ENCODE results near the gene SLC6A2. TPM values are rescaled to one million over a fixed set of nuclear protein-coding genes. Genes with fewer than 3 reads are reported as not detected.

The SLC6A2 gene
- total RNA-seq, 1 donor from 2014 or later, result not detected

- intact Hi-C loops (cut with micrococcal nuclease), result no loop called here
- peaks cover 5% of the 10 kb centered on the region for H3K27me3 Mint-ChIP-seq (ENCODE audit: low read depth)
These were observed 57.3 kb downstream of the SLC6A2 start for GRCh38 chr16:55713103-55713502.

GRCh38 chr16:55717326-55717725 is 61.5 kb downstream of the SLC6A2 start:
- peaks cover 5% of the 10 kb centered on the region for H3K27me3 Mint-ChIP-seq (ENCODE audit: low read depth)
- no peaks in the 10 kb centered on the region for H3K9me3 Mint-ChIP-seq
- no peak overlapping the region for H3K4me3 Mint-ChIP-seq (ENCODE audit: low read depth)
- no peaks in the 10 kb centered on the region for H3K4me1 Mint-ChIP-seq (ENCODE audit: low read depth)
- H3K27ac Mint-ChIP-seq, result no peak overlapping the region
- H3K36me3 Mint-ChIP-seq (ENCODE audit: low read depth), result no peaks in the 10 kb centered on the region
- intact Hi-C loops (cut with micrococcal nuclease), result no loop called here
- no peak for DNase-seq (ENCODE audit: low spot score)

More at GRCh38 chr16:55713103-55713502, 57.3 kb downstream of the SLC6A2 start:
- H3K27ac Mint-ChIP-seq, result no peak overlapping the region
- H3K4me1 Mint-ChIP-seq (ENCODE audit: low read depth), result no peaks in the 10 kb centered on the region
- H3K4me3 Mint-ChIP-seq (ENCODE audit: low read depth), result no peak overlapping the region
- H3K36me3 Mint-ChIP-seq (ENCODE audit: low read depth), result no peaks in the 10 kb centered on the region
- H3K9me3 Mint-ChIP-seq, result no peaks in the 10 kb centered on the region
- no peak for DNase-seq (ENCODE audit: low spot score)

GRCh38 chr16:55725055-55725777 is 69.4 kb downstream of the SLC6A2 start:
- Mint-ChIP-seq H3K9me3 (no peaks in the 10 kb centered on the region), H3K27ac (no peak overlapping the region), H3K36me3 (ENCODE audit: low read depth) (no peaks in the 10 kb centered on the region), H3K27me3 (ENCODE audit: low read depth) (peaks cover 11% of the 10 kb centered on the region), H3K4me3 (ENCODE audit: low read depth) (no peak overlapping the region), H3K4me1 (ENCODE audit: low read depth) (no peaks in the 10 kb centered on the region)
- intact Hi-C loops (cut with micrococcal nuclease), result no loop called here
- no peak for DNase-seq (ENCODE audit: low spot score)

GRCh38 chr16:55728797-55729196 is 73.0 kb downstream of the SLC6A2 start:
- Mint-ChIP-seq H3K4me3 (ENCODE audit: low read depth) (no peak overlapping the region), H3K9me3 (no peaks in the 10 kb centered on the region), H3K36me3 (ENCODE audit: low read depth) (no peaks in the 10 kb centered on the region), H3K4me1 (ENCODE audit: low read depth) (no peaks in the 10 kb centered on the region), H3K27me3 (ENCODE audit: low read depth) (peaks cover 1% of the 10 kb centered on the region), H3K27ac (no peak overlapping the region)
- intact Hi-C loops (cut with micrococcal nuclease), result no loop called here
- DNase-seq (ENCODE audit: low spot score), result no peak

GRCh38 chr16:55730115-55730514 is 74.3 kb downstream of the SLC6A2 start:
- no peak for DNase-seq (ENCODE audit: low spot score)
- H3K27ac Mint-ChIP-seq, result no peak overlapping the region
- intact Hi-C loops (cut with micrococcal nuclease), result no loop called here
- no peak overlapping the region for H3K4me3 Mint-ChIP-seq (ENCODE audit: low read depth)
- H3K9me3 Mint-ChIP-seq, result no peaks in the 10 kb centered on the region
- peaks cover 1% of the 10 kb centered on the region for H3K27me3 Mint-ChIP-seq (ENCODE audit: low read depth)
- H3K36me3 Mint-ChIP-seq (ENCODE audit: low read depth), result no peaks in the 10 kb centered on the region
- no peaks in the 10 kb centered on the region for H3K4me1 Mint-ChIP-seq (ENCODE audit: low read depth)

- H3K36me3 Mint-ChIP-seq (ENCODE audit: low read depth), result no peaks in the 10 kb centered on the region
- H3K4me3 Mint-ChIP-seq (ENCODE audit: low read depth), result no peak overlapping the region
- no peak for DNase-seq (ENCODE audit: low spot score)
- H3K9me3 Mint-ChIP-seq, result no peaks in the 10 kb centered on the region
- no peaks in the 10 kb centered on the region for H3K4me1 Mint-ChIP-seq (ENCODE audit: low read depth)
- peaks cover 1% of the 10 kb centered on the region for H3K27me3 Mint-ChIP-seq (ENCODE audit: low read depth)
- intact Hi-C loops (cut with micrococcal nuclease), result no loop called here
- H3K27ac Mint-ChIP-seq, result no peak overlapping the region
These were observed 76.7 kb downstream of the SLC6A2 start for GRCh38 chr16:55732496-55732895.

- H3K4me3 Mint-ChIP-seq (ENCODE audit: low read depth), result no peak overlapping the region
- H3K4me1 Mint-ChIP-seq (ENCODE audit: low read depth), result no peaks in the 10 kb centered on the region
- H3K27ac Mint-ChIP-seq, result no peak overlapping the region
- intact Hi-C loops (cut with micrococcal nuclease), result no loop called here
- no peaks in the 10 kb centered on the region for H3K9me3 Mint-ChIP-seq
- H3K36me3 Mint-ChIP-seq (ENCODE audit: low read depth), result no peaks in the 10 kb centered on the region
- H3K27me3 Mint-ChIP-seq (ENCODE audit: low read depth), result peaks cover 14% of the 10 kb centered on the region
- DNase-seq (ENCODE audit: low spot score), result no peak
These were observed 78.9 kb downstream of the SLC6A2 start for GRCh38 chr16:55734665-55735064.

- no peak overlapping the region for H3K27ac Mint-ChIP-seq
- no peak overlapping the region for H3K4me3 Mint-ChIP-seq (ENCODE audit: low read depth)
- no peaks in the 10 kb centered on the region for H3K36me3 Mint-ChIP-seq (ENCODE audit: low read depth)
- H3K4me1 Mint-ChIP-seq (ENCODE audit: low read depth), result no peaks in the 10 kb centered on the region
- no peak for DNase-seq (ENCODE audit: low spot score)
- intact Hi-C loops (cut with micrococcal nuclease), result no loop called here
- peaks cover 14% of the 10 kb centered on the region for H3K27me3 Mint-ChIP-seq (ENCODE audit: low read depth)
- H3K9me3 Mint-ChIP-seq, result no peaks in the 10 kb centered on the region
These were observed 79.5 kb downstream of the SLC6A2 start for GRCh38 chr16:55735120-55735781.

GRCh38 chr16:55736671-55737070 is 80.9 kb downstream of the SLC6A2 start:
- no peaks in the 10 kb centered on the region for H3K4me1 Mint-ChIP-seq (ENCODE audit: low read depth)
- H3K27ac Mint-ChIP-seq, result no peak overlapping the region
- peaks cover 14% of the 10 kb centered on the region for H3K27me3 Mint-ChIP-seq (ENCODE audit: low read depth)
- no peak overlapping the region for H3K4me3 Mint-ChIP-seq (ENCODE audit: low read depth)
- intact Hi-C loops (cut with micrococcal nuclease), result no loop called here
- no peaks in the 10 kb centered on the region for H3K9me3 Mint-ChIP-seq
- no peaks in the 10 kb centered on the region for H3K36me3 Mint-ChIP-seq (ENCODE audit: low read depth)
- DNase-seq (ENCODE audit: low spot score), result no peak

- Mint-ChIP-seq H3K27ac (no peak overlapping the region), H3K9me3 (no peaks in the 10 kb centered on the region), H3K4me1 (ENCODE audit: low read depth) (no peaks in the 10 kb centered on the region)
These were observed 81.5 kb downstream of the SLC6A2 start for GRCh38 chr16:55737318-55737717.

GRCh38 chr16:55737966-55738365 is 82.2 kb downstream of the SLC6A2 start:
- H3K27me3 Mint-ChIP-seq (ENCODE audit: low read depth), result peaks cover 17% of the 10 kb centered on the region
- intact Hi-C loops (cut with micrococcal nuclease), result no loop called here
- H3K4me3 Mint-ChIP-seq (ENCODE audit: low read depth), result no peak overlapping the region
- H3K36me3 Mint-ChIP-seq (ENCODE audit: low read depth), result no peaks in the 10 kb centered on the region
- no peak overlapping the region for H3K27ac Mint-ChIP-seq
- no peaks in the 10 kb centered on the region for H3K9me3 Mint-ChIP-seq
- H3K4me1 Mint-ChIP-seq (ENCODE audit: low read depth), result no peaks in the 10 kb centered on the region
- DNase-seq (ENCODE audit: low spot score), result no peak

More at GRCh38 chr16:55737318-55737717, 81.5 kb downstream of the SLC6A2 start:
- no peak for DNase-seq (ENCODE audit: low spot score)
- Mint-ChIP-seq H3K4me3 (ENCODE audit: low read depth) (no peak overlapping the region), H3K36me3 (ENCODE audit: low read depth) (no peaks in the 10 kb centered on the region), H3K27me3 (ENCODE audit: low read depth) (peaks cover 14% of the 10 kb centered on the region)
- intact Hi-C loops (cut with micrococcal nuclease), result no loop called here

- Mint-ChIP-seq H3K36me3 (ENCODE audit: low read depth) (peaks cover 5% of the 10 kb centered on the region), H3K9me3 (no peaks in the 10 kb centered on the region), H3K27me3 (ENCODE audit: low read depth) (peaks cover 22% of the 10 kb centered on the region), H3K4me3 (ENCODE audit: low read depth) (no peak overlapping the region), H3K27ac (no peak overlapping the region), H3K4me1 (ENCODE audit: low read depth) (no peaks in the 10 kb centered on the region)
- DNase-seq (ENCODE audit: low spot score), result no peak
- intact Hi-C loops (cut with micrococcal nuclease), result no loop called here
These were observed 90.3 kb downstream of the SLC6A2 start for GRCh38 chr16:55746081-55746480.

GRCh38 chr16:55747785-55748184 is 92.0 kb downstream of the SLC6A2 start:
- intact Hi-C loops (cut with micrococcal nuclease), result no loop called here
- no peak for DNase-seq (ENCODE audit: low spot score)
- H3K4me3 Mint-ChIP-seq (ENCODE audit: low read depth), result no peak overlapping the region
- H3K4me1 Mint-ChIP-seq (ENCODE audit: low read depth), result peaks cover 7% of the 10 kb centered on the region
- H3K27ac Mint-ChIP-seq, result no peak overlapping the region
- peaks cover 19% of the 10 kb centered on the region for H3K27me3 Mint-ChIP-seq (ENCODE audit: low read depth)
- peaks cover 11% of the 10 kb centered on the region for H3K9me3 Mint-ChIP-seq
- H3K36me3 Mint-ChIP-seq (ENCODE audit: low read depth), result peaks cover 11% of the 10 kb centered on the region
